Aorta (tissue), 5 donors: ENCODE measurements around the gene BBC3. TPM values are rescaled to one million over a fixed set of nuclear protein-coding genes. Genes with fewer than 3 reads are reported as not detected.
A peak's percentile ranks its signal among the peaks of the same experiment; 100 is the strongest.

Experiments
- ATAC-seq: fragments of 200-7000 bp; cut with Tn5 transposase; one replicate; pipeline ENCODE4 v1.9.1; 2022; ENCODE audit warnings: moderate library complexity; ENCODE audit not compliant: low FRiP score
- DNase-seq, 2 donors: peaks; one replicate each; pipeline ENCODE4 v3.0.0-alpha.2; 2020
- H3K27ac ChIP-seq, 2 donors: one replicate each; pipeline ENCODE4 v1.5.1; 2013; ENCODE audit warnings: low read length in 2 of 2, mild to moderate bottlenecking in 2 of 2, moderate library complexity in 2 of 2, control low read depth in 1 of 2, inconsistent platforms in 1 of 2, low read depth in 1 of 2
- H3K27me3 ChIP-seq, 2 donors: one replicate each; pipeline ENCODE4 v1.6.1; 2013; ENCODE audit warnings: control low read depth in 1 of 2, low read length in 1 of 2, mild to moderate bottlenecking in 1 of 2, moderate library complexity in 1 of 2; ENCODE audit not compliant: insufficient read depth in 2 of 2, control insufficient read depth in 1 of 2
- H3K36me3 ChIP-seq, 2 donors: one replicate each; pipeline ENCODE4 v1.6.1; 2013; ENCODE audit warnings: control low read depth in 1 of 2, low read length in 1 of 2, mild to moderate bottlenecking in 1 of 2; ENCODE audit not compliant: insufficient read depth in 2 of 2, control insufficient read depth in 1 of 2
- H3K4me1 ChIP-seq, 2 donors: one replicate each; pipeline ENCODE4 v1.6.1; 2013; ENCODE audit warnings: low read length in 2 of 2, control low read depth in 1 of 2, mild to moderate bottlenecking in 1 of 2, moderate library complexity in 1 of 2; ENCODE audit not compliant: insufficient read depth in 2 of 2, control insufficient read depth in 1 of 2
- H3K4me3 ChIP-seq, 2 donors: one replicate each; pipeline ENCODE4 v1.5.1; 2013; ENCODE audit warnings: low read length in 2 of 2, control low read depth in 1 of 2, mild to moderate bottlenecking in 1 of 2
- H3K9me3 ChIP-seq: one replicate; pipeline ENCODE4 v1.6.1; 2013; ENCODE audit warnings: mild to moderate bottlenecking, low read length; ENCODE audit not compliant: control insufficient read depth
- WGBS, 2 donors: extraction: QIAGEN DNeasy Blood & Tissue Kit; methylation state at CpG; one replicate each; pipeline ENCODE4 v1.1.7; 2013; 5-methylcytosine and 5-hydroxymethylcytosine counted together
- intact Hi-C, 2 donors: fragments of 100-400 bp; cut with DNase I; formaldehyde crosslinking; loops; one replicate each; pipeline versions ENCODE4 v1.14.2 to v1.15.0; 2022
- polyA plus RNA-seq, 2 donors: library from polyadenylated mRNA; stranded (reverse); fragments of 200-250 nt; gene quantifications; one replicate each; pipeline ENCODE4 v1.2.3, GENCODE V29; 2013
- total RNA-seq, 2 donors: library from RNA; stranded (reverse); fragmentation: NEBNext Ultra II Directional; extraction: Animal tissue kit (Norgen Biotek cat#: 25700); gene quantifications; one replicate each; pipeline ENCODE4 v1.2.1, GENCODE V29; 2021
- donor health status: healthy with polysubstance abuse.
- donor health status: Bipolar disorder and iron deficiency.
- donor health status: DM: no; HTN: no; CAD: no.
- donor health status: DM: no; HTN: no; CAD: no.
- donor health status: DM: yes; HTN: yes; CAD: no.

The BBC3 gene
- total and polyA plus RNA-seq, 4 donors, result 6.1 to 8.6 (median 7.1) TPM

DNA sequence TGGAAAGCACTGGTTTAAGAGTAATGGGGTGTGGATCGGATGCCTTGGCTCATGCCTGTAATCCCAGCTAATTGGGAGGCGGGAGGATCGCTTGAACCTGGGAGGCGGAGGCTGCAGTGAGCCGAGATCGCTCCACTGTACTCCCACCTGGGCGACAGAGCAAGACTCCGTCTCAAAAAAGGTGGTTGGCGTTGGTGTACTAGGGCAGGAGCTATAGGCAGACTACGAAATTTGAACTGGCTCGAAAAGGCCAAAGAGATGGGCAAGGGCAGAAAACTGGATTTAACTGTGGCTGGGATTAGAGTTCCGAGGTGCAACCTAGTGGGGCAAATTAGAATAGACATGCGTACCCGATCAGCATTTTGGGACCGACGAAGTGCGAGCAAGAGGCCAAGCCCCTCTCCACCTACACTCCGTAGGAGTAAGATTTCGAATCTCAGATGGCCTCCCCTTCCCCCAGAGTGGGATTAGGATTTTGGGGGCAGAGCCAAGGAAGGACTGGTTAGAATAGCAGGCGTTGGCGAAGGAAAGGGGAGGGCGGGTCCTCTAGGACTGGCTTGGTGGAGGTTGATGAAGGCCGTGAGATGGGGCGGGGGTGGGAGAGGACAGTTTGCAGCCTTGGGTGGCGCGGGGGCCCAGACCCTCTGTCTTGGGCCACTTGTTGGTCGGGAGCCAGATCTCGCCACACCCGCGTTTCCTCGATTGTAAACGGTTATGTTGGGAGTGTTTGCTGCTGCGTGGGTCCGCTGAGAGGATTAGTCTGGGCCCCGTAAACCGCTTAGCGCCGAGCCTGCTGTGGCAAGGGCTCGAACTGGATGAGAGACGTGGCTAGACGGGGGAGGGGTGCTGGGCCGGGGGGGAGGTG, 41.7 kb upstream of the BBC3 start:
- Histone ChIP-seq H3K27ac (peak overlapping the region in 1 of 2 donors; percentile 81), H3K4me1 (no peaks in the 10 kb centered on the region), H3K4me3 (peak overlapping the region; percentile 42 to 44), H3K9me3 (no peaks in the 10 kb centered on the region), H3K36me3 (no peaks in the 10 kb centered on the region), H3K27me3 (no peaks in the 10 kb centered on the region)
- ATAC-seq (no peak), DNase-seq (peak; percentile 75 to 87)
- intact Hi-C loops, result loop anchor here in 1 of 2 donors (10.0 kb wide), 2 partner anchors 242 to 1362 kb away; partner anchors contain the start of genes DBP and NAPA
- 23 to 27% methylated on average over 42 of the region's 42 CpGs for WGBS, 2 donors

DNA sequence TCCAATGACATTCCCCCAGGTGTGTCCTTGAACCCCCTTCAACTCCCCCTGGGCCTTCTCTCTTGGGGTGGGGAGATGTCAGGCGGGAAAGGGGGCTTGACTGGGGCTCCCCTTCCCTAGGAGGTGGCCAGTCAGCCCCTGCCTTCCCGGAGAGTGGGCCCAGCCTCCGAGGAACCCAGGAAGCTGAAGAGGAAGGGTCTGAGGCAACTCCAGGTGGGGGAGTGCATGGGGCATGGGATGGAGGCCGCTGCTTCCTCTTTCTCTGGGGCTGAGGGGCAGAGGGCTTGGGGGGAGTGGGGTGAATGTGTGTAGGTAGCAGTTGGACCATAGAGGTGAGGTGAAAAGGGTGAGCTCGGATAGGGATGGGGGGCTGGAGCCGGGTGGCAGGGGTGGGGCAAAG, 41.0 kb upstream of the BBC3 start:
- no peak overlapping the region for H3K27ac ChIP-seq
- no peak for DNase-seq
- intact Hi-C loops, result loop anchor here in 1 of 2 donors (10.0 kb wide), 2 partner anchors 243 to 1363 kb away; partner anchors contain the start of genes DBP and NAPA
- H3K36me3 ChIP-seq, result no peaks in the 10 kb centered on the region
- H3K4me1 ChIP-seq, result no peaks in the 10 kb centered on the region
- no peak overlapping the region for H3K4me3 ChIP-seq
- H3K9me3 ChIP-seq, result no peaks in the 10 kb centered on the region
- H3K27me3 ChIP-seq, result no peaks in the 10 kb centered on the region
- no peak for ATAC-seq
- 81 to 82% methylated on average over 6 of the region's 6 CpGs for WGBS, 2 donors

- no peaks in the 10 kb centered on the region for H3K36me3 ChIP-seq
- WGBS, 2 donors, result 93% methylated on average over 10 of the region's 10 CpGs
- no peak for ATAC-seq
- no peak for DNase-seq
- H3K9me3 ChIP-seq, result no peaks in the 10 kb centered on the region
- no peak overlapping the region for H3K27ac ChIP-seq
- H3K27me3 ChIP-seq, result no peaks in the 10 kb centered on the region
- no peaks in the 10 kb centered on the region for H3K4me1 ChIP-seq
- intact Hi-C loops, result loop anchor here in 1 of 2 donors (10.0 kb wide), 2 partner anchors 244 to 1364 kb away; partner anchors contain the start of genes DBP and NAPA
- no peak overlapping the region for H3K4me3 ChIP-seq
Measured at GRCh38 chr19:47270408-47270807, 39.4 kb upstream of the BBC3 start.

- ATAC-seq, result no peak
- DNase-seq, result no peak
- Histone ChIP-seq H3K27ac (no peak overlapping the region), H3K4me1 (no peaks in the 10 kb centered on the region), H3K4me3 (no peak overlapping the region), H3K36me3 (no peaks in the 10 kb centered on the region), H3K9me3 (no peaks in the 10 kb centered on the region), H3K27me3 (no peaks in the 10 kb centered on the region)
- intact Hi-C loops, result no loop called here
- WGBS, 2 donors, result 90% methylated on average over 7 of the region's 7 CpGs
Measured at GRCh38 chr19:47269596-47269995, 38.6 kb upstream of the BBC3 start.

DNA sequence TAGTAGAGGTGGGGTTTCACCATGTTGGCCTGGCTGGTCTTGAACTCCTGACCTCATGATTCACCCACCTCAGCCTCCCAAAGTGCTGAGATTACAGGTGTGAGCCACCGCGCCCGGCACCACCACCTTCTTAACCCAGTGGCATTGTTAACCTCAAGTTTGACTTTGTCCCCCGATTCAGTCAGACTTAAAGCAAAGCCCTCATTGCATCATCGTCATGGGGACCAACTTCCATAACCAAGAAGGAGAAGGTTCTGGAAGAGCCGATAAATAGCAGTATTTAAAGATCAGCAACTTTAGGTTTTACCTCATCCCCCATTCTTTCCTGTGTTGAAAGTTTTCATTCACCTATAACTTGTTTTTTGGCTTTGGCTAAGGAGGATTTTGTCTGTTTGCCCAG, 37.0 kb upstream of the BBC3 start:
- ATAC-seq, result no peak
- Histone ChIP-seq H3K36me3 (no peaks in the 10 kb centered on the region), H3K27ac (no peak overlapping the region), H3K27me3 (no peaks in the 10 kb centered on the region), H3K4me1 (no peaks in the 10 kb centered on the region), H3K9me3 (no peaks in the 10 kb centered on the region), H3K4me3 (no peak overlapping the region)
- intact Hi-C loops, result no loop called here
- DNase-seq, result no peak
- WGBS, 2 donors, result 85 to 92% methylated on average over 6 of the region's 6 CpGs

- intact Hi-C loops, result no loop called here
- H3K27me3 ChIP-seq, result no peaks in the 10 kb centered on the region
- H3K4me1 ChIP-seq, result no peaks in the 10 kb centered on the region
- DNase-seq (no peak), ATAC-seq (no peak)
- H3K36me3 ChIP-seq, result no peaks in the 10 kb centered on the region
- H3K9me3 ChIP-seq, result no peaks in the 10 kb centered on the region
- 87 to 90% methylated on average over 14 of the region's 14 CpGs for WGBS, 2 donors
- H3K27ac ChIP-seq, result no peak overlapping the region
- no peak overlapping the region for H3K4me3 ChIP-seq
Measured at GRCh38 chr19:47267350-47267759, 36.4 kb upstream of the BBC3 start.

DNA sequence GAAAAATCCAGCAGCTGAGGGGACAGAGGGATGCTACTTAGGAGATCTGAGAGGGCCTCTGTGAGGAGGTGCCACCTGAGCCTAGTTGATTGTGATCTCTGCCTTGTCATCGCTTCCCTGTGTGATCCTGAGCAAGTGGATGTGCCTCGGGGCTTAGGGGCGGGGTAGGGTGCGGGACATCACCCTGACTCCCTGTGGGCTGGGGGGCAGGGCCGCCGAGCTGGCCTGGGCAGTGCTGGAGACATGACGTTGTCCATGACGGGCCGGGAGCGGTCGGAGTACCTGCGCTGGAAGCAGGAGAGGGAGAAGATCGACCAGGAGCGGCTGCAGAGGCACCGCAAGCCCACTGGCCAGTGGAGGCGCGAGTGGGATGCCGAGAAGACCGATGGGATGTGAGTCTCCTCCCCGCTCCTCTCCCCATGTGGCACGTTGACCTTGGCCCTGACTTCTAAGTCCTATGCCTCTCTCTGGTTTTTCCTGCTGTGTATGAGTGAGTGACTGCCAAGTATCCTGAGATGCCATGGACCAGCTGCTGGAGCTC, 35.5 kb upstream of the BBC3 start:
- H3K36me3 ChIP-seq, result no peaks in the 10 kb centered on the region
- H3K4me1 ChIP-seq, result no peaks in the 10 kb centered on the region
- H3K27me3 ChIP-seq, result no peaks in the 10 kb centered on the region
- WGBS, 2 donors, result 92 to 94% methylated on average over 21 of the region's 21 CpGs
- no peak overlapping the region for H3K27ac ChIP-seq
- no peak overlapping the region for H3K4me3 ChIP-seq
- DNase-seq (peak in 1 of 2 donors; percentile 53), ATAC-seq (no peak)
- H3K9me3 ChIP-seq, result no peaks in the 10 kb centered on the region
- intact Hi-C loops, result no loop called here

GRCh38 chr19:47264629-47265028, 33.6 kb upstream of the BBC3 start:
- H3K36me3 ChIP-seq, result peaks cover 0 to 3% of the 10 kb centered on the region in 2 donors
- peak; percentile 26 for ATAC-seq

More at GRCh38 chr19:47264629-47265028, 33.6 kb upstream of the BBC3 start:
- no peak for DNase-seq
- WGBS, 2 donors, result 94% methylated on average over 29 to 30 of the region's 30 CpGs
- Histone ChIP-seq H3K27ac (no peak overlapping the region), H3K9me3 (no peaks in the 10 kb centered on the region), H3K4me1 (no peaks in the 10 kb centered on the region), H3K4me3 (no peak overlapping the region), H3K27me3 (no peaks in the 10 kb centered on the region)
- intact Hi-C loops, result no loop called here
